Measurements from ENCODE around the gene TADA3.

TADA3 gene

GRCh38 chr3:9760779-9761505, 31.3 kb downstream of the TADA3 start:
- no peak for ATAC-seq

DNA sequence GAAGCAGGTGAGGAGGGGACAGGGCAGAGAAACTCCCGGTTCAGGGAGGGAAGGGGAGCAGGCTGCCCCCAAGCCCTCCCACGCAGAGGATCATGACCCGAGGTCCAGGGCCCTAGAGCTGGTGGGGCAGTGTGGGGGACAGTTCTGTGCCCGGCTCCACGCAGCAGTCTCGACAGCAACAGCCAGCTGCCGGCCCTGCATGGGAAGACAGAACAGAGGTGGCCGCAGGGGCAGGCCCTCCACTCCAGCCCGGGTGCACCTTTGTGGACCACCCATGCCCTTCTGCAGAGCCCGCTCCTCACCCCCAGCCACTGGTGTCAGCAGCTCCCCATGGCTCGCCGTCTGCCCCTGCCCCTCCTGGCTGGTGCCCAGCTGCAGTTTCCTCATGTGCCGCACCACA, 34.8 kb downstream of the TADA3 start:
- ATAC-seq = no peak

DNA sequence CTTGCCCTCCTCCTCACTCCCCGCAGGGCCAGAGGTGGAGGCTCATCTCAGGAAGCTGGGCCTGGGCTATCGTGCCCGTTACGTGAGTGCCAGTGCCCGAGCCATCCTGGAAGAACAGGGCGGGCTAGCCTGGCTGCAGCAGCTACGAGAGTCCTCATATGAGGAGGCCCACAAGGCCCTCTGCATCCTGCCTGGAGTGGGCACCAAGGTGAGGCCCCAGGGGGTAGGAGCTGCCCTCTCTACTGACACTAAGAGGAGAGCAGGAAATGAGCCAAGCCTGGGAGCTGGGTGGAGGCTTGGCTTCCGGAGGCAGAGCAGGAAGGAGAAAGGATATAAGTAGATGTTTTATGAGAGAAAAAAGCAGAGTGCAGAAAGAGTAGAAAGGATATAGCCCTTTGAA, 37.6 kb downstream of the TADA3 start:
- no peak for ATAC-seq

- ATAC-seq = no peak
Measured at GRCh38 chr3:9750556-9751411, 41.5 kb downstream of the TADA3 start.

DNA sequence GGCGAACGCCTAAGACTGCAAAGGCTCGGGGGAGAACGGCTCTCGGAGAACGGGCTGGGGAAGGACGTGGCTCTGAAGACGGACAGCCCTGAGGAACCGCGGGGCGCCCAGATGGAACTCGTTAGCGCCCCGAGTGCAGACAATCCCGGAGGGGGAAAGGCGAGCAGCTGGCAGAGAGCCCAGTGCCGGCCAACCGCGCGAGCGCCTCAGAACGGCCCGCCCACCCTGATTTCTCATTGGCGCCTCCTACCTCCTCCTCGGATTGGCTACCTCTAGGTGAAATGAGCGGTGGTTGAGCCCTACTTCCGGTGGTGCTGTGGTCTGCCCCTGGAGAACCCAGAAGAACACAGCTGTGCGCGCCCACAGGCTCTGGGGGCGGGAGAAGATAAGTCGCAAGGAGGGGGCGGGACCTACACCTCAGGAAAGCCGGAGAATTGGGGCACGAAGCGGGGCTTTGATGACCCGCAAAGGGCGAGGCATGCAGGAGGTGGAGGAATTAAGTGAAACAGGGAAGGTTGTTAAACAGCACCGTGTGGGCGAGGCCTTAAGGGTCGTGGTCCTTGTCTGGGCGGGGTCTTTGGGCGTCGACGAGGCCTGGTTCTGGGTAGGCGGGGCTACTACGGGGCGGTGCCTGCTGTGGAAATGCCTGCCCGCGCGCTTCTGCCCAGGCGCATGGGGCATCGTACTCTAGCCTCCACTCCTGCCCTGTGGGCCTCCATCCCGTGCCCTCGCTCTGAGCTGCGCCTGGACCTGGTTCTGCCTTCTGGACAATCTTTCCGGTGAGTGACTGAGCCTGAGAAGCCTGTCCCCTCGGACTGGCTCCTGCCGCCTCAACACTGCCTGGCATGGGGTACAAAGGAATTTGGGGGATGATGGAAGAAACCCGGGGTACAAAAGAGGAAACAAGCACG, 42.4 kb downstream of the TADA3 start, which contains the start of gene OGG1:
OGG1 (plus strand) TSS at position 308 of the 911 bp plus-strand sequence; CDS start at position 643, 335 bp downstream.
- peak; percentile 98 to 99 for ATAC-seq

DNA sequence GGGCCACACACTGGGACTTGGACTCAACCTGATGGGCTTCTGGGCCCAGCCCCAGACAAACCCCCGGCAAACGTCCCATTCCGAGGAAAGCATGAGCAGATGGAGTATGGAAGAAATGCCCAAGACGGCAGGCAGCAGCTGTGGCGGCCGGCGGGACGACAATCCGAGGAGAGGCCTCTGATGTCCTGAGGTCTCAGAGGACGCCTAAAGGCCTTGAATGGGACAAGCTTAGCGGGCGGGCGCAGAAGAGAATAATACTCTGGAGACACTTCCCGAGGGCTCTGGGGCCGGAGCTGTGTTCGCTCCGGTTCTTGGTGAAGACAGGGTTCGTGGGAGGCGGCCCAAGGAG, 43.0 kb downstream of the TADA3 start:
- no peak for ATAC-seq

GRCh38 chr3:9748031-9748430, 44.2 kb downstream of the TADA3 start:
- no peak for ATAC-seq

DNA sequence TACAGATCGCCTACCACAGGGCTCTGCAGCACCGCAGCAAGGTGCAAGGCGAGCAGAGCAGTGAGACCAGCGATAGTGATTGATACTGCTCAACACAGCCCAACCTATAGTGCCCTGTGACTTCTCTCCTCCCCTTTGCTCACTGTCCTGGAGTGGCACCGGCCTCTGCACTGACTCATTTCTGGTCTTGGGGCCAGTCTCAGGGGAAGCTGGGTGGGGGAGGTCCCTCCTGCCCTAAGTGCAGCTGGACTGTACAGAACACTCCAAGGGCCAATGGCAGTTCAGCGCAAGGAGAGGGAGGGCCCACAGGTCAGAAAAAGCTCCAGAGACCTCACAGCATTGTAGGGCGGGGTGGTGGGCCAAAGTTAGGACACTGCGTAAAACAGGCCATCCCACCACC, 45.0 kb downstream of the TADA3 start:
- ATAC-seq = no peak

DNA sequence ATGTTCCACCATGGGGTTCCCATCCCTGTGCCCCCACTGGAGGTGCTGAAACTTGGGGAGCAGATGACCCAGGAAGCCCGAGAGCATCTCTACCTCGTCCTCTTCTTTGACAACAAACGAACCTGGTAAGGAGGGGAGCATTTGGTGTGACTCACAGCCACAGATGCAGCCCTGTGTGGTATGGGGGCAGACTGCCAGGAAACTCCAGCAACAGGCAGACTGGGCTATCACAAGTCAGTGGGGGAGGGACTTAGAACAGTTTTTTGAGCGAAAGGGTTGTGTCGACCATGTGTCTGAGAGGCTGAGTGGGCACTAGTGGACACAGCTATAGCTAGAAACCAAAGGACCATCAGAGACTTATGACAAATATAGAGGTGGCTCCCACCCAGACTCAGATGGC, 45.9 kb downstream of the TADA3 start:
- ATAC-seq = no peak

DNA sequence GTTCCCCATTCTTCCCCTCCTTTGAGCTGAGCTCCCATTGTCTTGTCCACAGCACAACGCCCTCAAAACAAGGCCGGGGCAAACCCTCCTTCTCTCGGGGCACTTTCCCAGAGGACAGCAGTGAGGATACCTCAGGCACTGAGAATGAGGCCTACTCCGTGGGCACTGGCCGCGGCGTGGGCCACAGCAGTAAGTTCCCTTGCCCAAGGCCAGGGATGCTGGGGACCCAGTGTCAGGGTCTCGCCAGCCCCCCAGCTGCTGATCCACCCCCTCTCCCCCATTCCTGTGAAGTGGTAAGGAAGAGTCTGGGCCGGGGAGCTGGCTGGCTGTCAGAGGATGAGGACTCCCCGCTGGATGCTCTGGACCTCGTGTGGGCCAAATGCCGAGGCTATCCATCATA, 46.8 kb downstream of the TADA3 start:
- no peak for ATAC-seq

- ATAC-seq = no peak
Measured at GRCh38 chr3:9744162-9744561, 48.1 kb downstream of the TADA3 start.

DNA sequence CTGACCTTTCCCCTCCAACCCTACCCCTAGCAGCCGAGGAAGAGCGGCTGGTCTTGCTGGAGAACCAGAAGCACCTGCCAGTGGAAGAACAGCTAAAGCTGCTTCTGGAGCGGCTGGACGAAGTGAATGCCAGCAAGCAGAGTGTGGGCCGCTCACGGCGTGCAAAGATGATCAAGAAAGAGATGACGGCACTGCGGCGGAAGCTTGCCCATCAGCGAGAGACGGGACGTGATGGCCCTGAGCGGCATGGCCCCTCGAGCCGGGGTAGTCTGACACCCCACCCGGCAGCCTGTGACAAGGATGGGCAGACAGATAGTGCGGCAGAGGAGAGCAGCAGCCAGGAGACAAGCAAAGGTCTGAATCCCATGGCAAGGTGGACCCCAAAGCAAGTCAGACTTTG, 48.7 kb downstream of the TADA3 start:
- ATAC-seq = no peak

DNA sequence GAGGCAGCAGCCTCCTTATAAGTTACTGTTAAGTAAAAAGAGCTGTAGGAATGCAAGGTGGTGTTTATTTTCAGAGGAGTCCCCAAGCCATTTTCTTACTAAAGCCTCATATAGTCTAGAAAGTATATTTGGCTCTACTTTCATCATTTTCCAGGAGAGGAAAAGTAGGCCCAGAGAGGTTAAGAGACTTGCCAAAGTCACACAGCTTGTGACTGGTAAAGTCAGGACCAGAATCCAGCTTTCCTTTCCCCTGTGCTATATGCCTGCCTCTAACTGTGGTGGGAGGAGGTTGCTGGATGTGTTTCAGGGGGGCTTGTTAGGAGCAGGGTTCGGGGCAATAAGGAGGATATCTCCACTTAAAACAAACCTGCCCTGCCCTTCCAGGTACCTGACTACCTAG, 49.7 kb downstream of the TADA3 start:
- ATAC-seq = no peak

DNA sequence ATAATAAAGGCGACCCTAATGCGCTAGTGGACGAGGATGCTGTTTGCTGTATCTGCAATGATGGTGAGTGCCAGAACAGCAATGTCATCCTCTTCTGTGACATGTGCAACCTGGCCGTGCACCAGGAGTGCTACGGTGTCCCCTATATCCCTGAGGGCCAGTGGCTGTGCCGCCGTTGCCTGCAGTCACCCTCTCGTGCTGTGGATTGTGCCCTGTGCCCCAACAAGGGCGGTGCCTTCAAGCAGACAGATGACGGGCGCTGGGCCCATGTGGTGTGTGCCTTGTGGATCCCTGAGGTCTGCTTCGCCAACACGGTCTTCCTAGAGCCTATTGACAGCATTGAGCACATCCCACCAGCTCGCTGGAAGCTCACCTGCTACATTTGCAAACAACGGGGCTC, 53.1 kb downstream of the TADA3 start:
- ATAC-seq = no peak

DNA sequence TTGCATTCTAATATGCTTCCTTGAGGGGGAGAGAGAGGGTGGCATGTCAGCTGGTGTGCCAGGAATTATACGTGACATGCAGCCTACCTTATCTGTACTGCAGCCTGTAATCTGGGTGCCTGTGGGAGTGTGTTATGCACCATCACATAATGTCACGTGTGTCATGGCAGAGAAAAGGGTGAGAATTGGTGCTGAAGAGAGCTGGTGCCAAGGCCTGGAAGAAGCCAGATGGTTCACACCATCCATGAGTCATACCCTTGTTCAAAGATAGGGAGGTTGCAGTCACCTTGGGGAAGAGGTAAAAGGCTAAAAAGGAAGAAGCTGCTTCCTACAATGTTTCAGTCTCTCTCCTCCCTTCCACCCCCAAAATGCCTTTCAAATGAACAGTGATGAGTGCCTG, 55.4 kb downstream of the TADA3 start:
- peak; percentile 45 to 50 for ATAC-seq

DNA sequence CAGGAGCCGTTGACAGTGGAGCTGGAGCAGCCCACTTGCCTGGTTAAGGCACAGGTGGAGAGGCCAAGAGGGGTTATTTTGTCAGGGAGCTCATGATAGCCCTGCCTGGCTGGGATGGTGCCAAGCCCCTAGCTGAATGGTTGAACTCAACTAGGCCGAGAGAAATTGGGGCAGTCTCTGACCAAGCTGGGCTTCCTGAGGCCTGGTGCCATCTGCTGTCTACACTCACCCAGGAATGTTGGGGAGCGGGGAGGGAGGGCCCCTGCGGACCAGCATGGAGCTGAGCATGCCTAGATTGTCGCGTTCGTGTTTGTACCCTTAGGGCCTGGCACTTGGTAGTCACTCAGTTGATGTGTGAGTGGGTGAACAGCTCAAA, 59.5 kb downstream of the TADA3 start:
- ATAC-seq = no peak

DNA sequence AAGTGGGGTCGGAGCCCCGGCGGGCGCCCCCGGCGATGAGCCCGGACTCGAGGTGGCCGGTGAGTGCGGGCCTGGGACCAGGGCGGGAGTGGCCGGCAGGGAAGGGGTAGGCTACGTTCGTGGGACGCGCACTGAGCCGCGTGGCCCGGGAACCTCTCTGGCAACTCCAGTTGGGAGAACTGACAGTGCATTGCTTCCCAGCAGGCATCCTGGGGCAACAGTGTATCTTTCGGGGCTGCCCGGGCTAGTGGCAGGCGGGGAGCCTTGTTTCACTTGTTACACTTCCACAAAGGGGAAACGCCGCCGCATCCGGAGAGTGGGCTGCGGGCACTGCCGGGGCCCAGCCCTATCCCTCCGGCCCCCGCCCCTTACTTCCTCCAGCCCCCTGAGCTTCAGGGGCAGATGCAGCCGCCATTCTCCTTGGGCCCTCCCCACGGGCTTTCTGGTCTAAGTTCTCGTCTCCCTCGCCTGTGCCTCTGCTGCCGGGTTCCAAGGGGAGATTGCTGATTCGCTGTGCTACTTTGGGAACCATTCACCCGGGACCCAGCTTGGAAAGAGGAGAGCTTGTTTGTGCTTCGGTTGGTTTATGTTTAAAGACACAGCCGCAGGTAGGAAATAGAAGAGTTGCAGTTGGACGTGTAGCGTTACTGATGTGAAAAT, 60.1 kb downstream of the TADA3 start:
- no peak for ATAC-seq

DNA sequence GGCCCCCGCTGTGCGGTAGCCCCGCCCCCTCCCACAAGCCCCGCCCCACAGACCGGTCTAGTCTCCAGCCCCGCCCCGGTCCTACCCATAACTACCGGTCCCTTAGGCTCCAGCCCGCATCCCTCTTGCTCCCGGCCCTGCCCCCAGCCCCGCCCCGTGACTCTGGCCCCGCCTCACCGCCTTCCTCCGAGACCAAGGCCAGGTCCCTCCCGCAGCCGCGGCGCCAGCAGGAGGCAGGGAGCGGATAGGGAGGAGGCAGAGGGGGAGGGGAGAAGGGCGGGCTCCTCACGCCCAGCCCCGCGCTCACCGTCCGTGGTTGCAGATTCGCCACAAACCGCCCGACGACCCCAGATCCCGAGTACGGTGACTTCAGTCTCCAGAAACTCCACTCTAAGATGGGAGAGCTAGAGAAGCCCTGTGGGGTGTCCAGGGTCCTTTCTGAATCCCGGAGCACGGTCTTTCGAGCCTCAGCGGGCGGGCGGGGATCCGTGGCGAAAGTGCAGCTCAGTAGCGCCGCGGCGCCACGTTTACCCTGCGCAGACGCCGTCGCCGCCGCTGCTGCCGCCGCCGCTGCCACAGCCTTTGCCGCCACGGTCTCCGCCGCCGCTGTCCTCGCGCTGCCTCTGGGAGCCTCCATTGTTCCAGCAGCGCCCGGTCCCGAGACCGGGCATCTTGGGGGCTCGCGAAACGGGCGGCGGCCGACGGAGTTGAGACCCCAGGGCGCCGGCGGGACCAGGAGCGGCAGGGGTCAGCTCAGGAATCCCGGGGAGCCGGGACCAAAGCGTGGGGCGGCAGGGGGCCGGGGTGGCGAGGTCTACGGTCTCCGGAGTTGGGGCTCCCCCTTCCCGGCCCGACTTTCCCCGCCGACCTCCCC, 60.8 kb downstream of the TADA3 start, which contains the start of gene BRPF1:
BRPF1 (plus strand) TSS at position 530 of the 874 bp plus-strand sequence. CDS start 2,406 bp downstream, outside the sequence.
- ATAC-seq = peak; percentile 95 to 96

- peak; percentile 34 to 40 for ATAC-seq
Measured at GRCh38 chr3:9730657-9731205, 61.5 kb downstream of the TADA3 start.

Data from activated CD4-positive, CD25-positive, alpha-beta regulatory T cell treated with anti-CD3 and anti-CD28 coated beads, Interleukin-2, amount 50 U/mL, for 24 hours (primary cell).